ENCODE data around the gene STAC3.

STAC3 gene

GRCh38 chr12:57212701-57213057 lies 38.3 kb downstream of the STAC3 start:
- no peak for DNase-seq (ENCODE audit: low read depth, low spot score)
- CTCF ChIA-PET: interaction anchor here (0.8 to 11.4 kb wide), 16 partner anchors 13 to 246 kb away, joined by 3 to 393 read pairs (median 19); partner anchors contain the start of genes GLI1, INHBE, SHMT2 and STAC3

GRCh38 chr12:57211791-57212700 lies 38.9 kb downstream of the STAC3 start:
- no peak overlapping the region for H3K4me3 ChIP-seq (ENCODE audit: low read depth, low read length)
- TF ChIP-seq CTCF (IDR thresholded peaks at IDR 0.05; ENCODE audit: insufficient read depth, low read length, missing control alignments): no peak
- POLR2A ChIA-PET: no interaction called here
- CTCF ChIA-PET: interaction anchor here (2.2 to 11.4 kb wide), 6 partner anchors 12 to 241 kb away, joined by 19 to 393 read pairs (median 50); partner anchors contain the start of genes SHMT2 and STAC3
- no peak for DNase-seq (ENCODE audit: low read depth, low spot score)

More at GRCh38 chr12:57212701-57213057, 38.3 kb downstream of the STAC3 start:
- no peak for TF ChIP-seq CTCF (IDR thresholded peaks at IDR 0.05; ENCODE audit: insufficient read depth, low read length, missing control alignments)
- POLR2A ChIA-PET: interaction anchor here (0.6 to 2.3 kb wide), 5 partner anchors 10 to 85 kb away, joined by 3 to 16 read pairs (median 4); partner anchors contain the start of gene SHMT2
- no peak overlapping the region for H3K4me3 ChIP-seq (ENCODE audit: low read depth, low read length)

GRCh38 chr12:57210926-57211692 lies 39.9 kb downstream of the STAC3 start:
- no peak for DNase-seq (ENCODE audit: low read depth, low spot score)
- POLR2A ChIA-PET: no interaction called here
- TF ChIP-seq CTCF (IDR thresholded peaks at IDR 0.05; ENCODE audit: insufficient read depth, low read length, missing control alignments): no peak
- H3K4me3 ChIP-seq (ENCODE audit: low read depth, low read length): no peak overlapping the region
- CTCF ChIA-PET: interaction anchor here (0.6 to 11.4 kb wide), 3 partner anchors 17 to 722 kb away, joined by 4 to 393 read pairs (median 290); partner anchors contain the start of gene SHMT2

- POLR2A ChIA-PET: no interaction called here
- no peak for TF ChIP-seq CTCF (IDR thresholded peaks at IDR 0.05; ENCODE audit: insufficient read depth, low read length, missing control alignments)
- DNase-seq (ENCODE audit: low read depth, low spot score): no peak
- CTCF ChIA-PET: interaction anchor here (9.8 to 11.4 kb wide), 2 partner anchors 18 to 31 kb away, joined by 290 to 393 read pairs; partner anchors contain the start of gene SHMT2
- no peak overlapping the region for H3K4me3 ChIP-seq (ENCODE audit: low read depth, low read length)
Measured at GRCh38 chr12:57210461-57210860, 40.5 kb downstream of the STAC3 start.

GRCh38 chr12:57209916-57210315 lies 41.1 kb downstream of the STAC3 start:
- no peak for TF ChIP-seq CTCF (IDR thresholded peaks at IDR 0.05; ENCODE audit: insufficient read depth, low read length, missing control alignments)
- POLR2A ChIA-PET: no interaction called here
- DNase-seq (ENCODE audit: low read depth, low spot score): no peak
- no peak overlapping the region for H3K4me3 ChIP-seq (ENCODE audit: low read depth, low read length)
- CTCF ChIA-PET: interaction anchor here (11.4 kb wide), 1 partner anchor 32 kb away, joined by 393 read pairs; a partner anchor contains a TSS

Measured in AG04449 (cell line).